ENCODE data around the gene MOCS1.

MOCS1 gene

GRCh38 chr6:39947611-39948068 lies 13.4 kb upstream of the MOCS1 start:
- DNase-seq, result no peak

GRCh38 chr6:39945626-39946025 lies 11.4 kb upstream of the MOCS1 start:
- DNase-seq, result no peak

- DNase-seq, result no peak
Observed at GRCh38 chr6:39942903-39943580, 8.8 kb upstream of the MOCS1 start.

GRCh38 chr6:39941820-39942219 lies 7.6 kb upstream of the MOCS1 start:
- DNase-seq, result no peak

DNA sequence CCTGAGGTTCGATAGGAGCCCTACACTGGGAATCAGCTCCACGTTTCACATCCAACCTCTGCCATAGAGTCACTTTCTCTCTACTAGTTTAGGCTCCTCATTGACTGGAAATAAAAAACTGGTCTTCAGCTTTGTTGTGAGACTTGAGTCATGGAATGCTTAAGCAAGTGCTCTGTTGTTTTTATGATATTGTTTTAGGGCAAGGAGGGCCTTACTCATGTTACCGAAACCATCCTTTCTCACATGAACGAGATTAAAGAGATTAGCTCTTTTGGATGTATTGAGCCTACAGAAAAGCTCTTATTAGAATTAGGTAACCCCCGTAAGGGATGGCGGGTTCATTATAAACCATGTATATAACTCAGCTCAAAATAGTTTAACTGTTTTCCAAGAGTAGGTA lies 6.9 kb upstream of the MOCS1 start:
- no peak for DNase-seq

GRCh38 chr6:39938773-39939654 lies 4.8 kb upstream of the MOCS1 start:
- DNase-seq, result no peak

GRCh38 chr6:39937686-39938333 lies 3.5 kb upstream of the MOCS1 start:
- DNase-seq, result no peak

DNA sequence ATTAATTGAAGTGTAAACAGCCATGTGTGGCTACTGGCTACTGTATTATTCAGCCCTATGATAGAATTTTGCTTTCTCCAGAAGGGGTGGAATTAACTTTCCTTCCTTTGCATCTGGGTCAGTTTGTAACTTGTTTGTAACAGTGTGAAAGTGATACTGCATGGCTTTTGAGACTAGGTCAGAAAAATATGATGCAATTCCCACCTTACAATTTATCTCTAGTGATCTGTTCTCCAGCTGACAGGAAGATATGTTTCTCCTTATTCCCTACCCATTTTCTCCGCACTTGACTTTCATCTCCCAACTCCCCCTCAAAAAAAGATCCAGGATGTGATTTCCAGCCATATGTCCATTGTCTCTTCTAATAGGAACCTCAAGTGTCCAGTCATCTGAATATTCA lies 2.6 kb upstream of the MOCS1 start:
- DNase-seq, result no peak

DNA sequence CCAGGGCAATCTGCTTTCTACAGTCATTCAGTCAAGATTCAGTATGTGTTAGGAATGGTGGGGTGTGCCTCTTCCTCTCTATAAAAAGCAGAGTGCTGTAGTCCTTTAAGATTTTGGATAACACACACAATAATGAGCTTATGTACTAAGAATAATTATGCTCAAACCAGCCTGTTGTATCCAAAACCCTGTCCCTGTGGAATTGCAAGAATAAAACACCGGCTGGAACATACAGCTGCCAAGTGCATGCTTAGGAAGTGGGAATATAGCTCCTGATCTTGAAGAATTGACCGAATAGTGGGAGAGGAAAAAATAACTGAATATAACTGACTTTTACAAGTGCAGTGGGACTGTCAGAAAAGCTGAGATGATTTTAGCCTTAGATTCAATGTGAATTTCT lies 979 bp upstream of the MOCS1 start:
- DNase-seq, result no peak

DNA sequence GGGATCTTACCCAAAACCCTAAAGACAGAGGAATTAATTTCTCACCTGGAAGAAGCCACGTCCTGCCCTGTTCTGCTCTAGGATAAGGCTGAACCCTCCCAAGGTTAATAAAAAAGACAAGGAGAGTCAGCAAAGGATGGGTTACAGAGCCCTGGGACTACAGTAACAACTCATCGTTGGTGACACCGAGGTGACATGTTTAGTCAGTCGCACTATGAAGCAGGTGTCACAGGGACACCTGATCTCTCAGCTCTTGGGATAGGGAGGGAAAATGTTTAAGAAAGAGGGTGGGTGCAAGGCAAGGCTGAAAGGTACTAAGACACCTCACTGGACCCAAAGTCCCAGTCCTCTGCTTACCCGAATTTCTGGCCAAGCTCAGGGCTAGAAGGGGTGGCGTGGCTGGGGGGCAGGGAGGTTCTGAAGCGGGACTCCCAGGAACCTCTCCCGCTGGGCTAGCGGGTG lies 562 bp downstream of the MOCS1 start:
- DNase-seq, result no peak

DNA sequence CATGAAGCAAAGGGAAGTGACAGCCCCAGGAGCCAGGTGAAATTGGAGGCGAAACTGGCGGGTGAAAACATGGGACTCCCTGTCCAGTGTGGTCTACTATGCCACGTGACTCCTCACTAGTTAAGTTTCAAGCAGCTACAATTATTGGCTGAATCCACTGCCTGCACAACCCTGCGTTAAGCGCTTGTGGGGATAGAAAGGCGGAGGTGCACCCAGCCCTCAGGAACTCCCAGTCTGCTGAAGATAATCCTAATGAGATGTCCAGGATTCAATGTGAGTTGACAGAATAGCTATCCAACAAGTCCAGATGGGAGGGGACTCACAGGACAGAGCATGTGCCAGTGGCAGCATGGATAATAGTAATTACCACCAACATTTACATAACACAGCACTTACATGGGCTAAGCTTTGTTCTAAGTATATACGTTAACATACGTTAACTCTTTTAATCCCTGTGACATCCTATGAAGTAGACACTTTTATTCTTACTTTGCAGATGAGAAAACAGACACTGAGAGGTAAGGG lies 1.8 kb downstream of the MOCS1 start:
- no peak for DNase-seq

DNA sequence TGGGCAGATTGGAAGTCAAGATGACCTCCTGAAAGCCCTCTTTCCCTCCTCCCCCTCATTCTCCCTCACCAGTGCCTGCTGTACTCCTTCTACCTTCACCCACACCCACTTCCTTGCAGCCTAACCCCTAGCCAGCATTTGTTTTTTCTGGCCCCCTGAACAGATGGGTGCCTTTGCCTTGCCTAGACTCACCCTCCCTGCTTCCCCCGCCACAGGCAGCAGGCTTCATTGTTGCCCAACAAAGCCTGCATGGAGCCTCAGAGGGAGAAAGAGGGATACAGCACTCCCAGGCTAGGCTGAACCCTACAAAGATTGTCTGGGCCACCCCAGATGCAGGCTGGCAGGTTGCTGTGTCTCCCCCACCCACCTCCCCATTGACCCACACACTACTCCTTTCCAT lies 2.7 kb downstream of the MOCS1 start:
- DNase-seq, result no peak

DNA sequence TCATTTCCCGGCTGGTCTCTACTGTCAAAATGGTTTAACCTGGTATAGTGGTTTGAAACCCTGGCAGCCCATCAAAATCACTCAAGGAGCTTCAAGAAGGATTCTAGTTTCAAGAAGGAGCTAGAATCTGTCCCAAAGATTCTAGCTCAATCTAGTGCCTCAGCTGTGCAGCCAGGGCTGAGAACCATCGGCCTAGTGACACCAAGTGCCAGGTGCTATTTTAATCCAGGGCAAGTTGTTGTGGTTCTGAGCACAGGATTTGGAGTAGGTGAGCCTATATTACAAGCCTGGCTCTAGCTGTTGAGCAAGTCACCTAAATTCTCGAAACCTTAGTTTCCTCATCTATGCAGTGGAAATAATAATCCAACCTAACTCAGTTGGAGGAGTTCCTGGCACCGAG lies 3.7 kb downstream of the MOCS1 start:
- no peak for DNase-seq

DNA sequence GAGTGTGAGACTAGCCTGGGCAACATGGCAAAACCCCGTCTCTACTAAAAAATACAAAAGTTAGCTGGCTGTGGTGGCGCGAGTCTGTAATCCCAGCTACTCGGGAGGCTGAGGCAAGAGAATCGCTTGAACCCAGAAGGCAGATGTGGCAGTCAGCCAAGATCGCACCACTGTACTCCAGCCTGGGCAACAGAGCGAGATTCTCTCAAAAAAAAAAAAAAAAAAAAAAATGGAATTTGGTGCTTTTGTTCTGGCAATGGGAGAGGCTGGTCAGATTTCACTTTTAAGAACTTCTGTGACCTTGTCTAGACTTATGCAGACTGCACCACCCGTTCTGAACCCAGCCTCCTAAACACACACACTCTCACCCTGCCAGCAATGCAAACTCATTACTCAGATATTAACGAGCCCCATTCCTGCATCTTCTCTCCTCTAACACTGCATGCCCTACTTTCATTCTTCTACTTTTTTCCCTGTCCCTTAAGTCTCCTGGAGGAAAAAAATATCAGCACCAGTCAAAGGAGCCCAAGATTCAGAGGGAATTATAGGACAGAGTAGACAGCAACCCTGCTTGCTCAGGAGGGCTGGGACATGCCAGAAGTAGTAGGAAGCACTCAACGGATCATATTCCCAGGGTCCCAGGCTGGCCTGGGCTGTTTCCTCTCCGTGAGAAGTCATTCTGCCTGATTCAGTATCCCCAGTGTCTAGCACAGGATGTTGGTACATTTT lies 4.4 kb downstream of the MOCS1 start:
- no peak for DNase-seq

DNA sequence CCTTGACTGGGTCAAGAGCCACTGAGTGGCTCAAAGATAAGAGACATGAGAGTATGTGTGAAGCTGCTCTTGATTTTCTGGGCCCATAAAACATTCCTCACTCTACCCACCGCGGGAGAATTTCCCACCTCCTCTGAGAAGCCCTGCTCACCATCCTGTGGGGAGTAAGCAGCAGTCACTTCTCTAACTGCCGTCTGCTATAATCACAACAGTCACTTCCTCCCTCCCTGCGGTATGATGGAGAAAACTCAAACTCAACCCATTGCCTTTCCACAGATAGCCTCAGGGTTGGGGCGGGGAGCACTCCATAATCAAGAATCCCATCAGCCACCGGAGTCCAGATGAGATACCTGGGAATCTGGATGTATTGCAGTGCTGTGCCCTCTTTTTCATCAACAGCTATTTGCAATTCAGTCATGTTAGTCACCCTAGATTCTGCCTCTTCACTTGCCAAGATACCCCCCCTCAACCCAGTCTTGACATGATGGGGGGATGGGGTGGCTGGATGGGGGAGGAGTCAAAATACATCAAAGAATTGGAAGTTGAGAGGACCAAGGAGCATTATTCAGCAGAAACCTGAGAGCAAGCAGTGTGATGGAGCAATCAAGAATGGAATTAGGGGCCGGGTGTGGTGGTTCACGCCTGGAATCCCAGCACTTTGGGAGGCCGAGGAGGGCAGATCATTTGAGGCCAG lies 5.1 kb downstream of the MOCS1 start:
- DNase-seq, result no peak

GRCh38 chr6:39927159-39927558 lies 7.1 kb downstream of the MOCS1 start:
- no peak for DNase-seq

DNA sequence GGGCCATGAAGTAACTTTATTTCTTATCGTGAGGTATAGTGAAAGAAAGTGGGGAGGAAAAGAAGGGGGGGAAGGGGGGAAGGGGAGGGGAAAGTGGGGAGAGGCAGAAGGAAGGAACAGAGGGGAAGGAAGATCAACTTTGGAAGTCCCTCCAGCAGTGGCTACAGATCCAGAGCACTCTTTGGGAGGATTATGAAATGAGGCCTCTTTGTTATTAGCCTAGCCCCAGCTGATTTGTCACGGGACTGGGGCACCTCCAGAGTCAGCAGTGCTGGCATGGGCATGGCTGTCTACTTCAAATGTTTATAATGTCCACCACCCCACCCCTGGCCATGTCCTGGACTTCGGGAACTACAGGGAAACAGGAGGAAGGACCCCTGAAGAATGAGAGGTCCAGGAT lies 7.6 kb downstream of the MOCS1 start:
- no peak for DNase-seq

DNA sequence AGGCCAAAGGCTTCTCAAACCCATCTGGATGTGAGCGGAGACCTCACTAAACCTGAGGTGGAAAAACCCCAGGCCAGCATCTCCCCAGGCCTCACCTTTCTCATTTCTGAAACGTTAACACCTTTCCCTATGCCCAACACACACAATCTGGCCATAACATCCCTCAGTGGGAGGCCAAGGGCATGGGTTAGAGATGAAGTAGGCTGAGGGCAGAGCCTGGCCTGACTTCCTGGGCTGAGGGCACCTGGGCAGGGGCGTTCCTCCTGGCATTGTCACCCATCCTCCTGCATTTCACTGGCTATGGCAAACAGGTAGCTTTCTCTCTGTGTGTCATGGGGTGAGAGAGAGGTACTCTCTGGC lies 8.4 kb downstream of the MOCS1 start:
- DNase-seq, result no peak

- DNase-seq, result no peak
Observed at GRCh38 chr6:39925191-39925930, 8.9 kb downstream of the MOCS1 start.

GRCh38 chr6:39924283-39924682 lies 10.0 kb downstream of the MOCS1 start:
- no peak for DNase-seq

DNA sequence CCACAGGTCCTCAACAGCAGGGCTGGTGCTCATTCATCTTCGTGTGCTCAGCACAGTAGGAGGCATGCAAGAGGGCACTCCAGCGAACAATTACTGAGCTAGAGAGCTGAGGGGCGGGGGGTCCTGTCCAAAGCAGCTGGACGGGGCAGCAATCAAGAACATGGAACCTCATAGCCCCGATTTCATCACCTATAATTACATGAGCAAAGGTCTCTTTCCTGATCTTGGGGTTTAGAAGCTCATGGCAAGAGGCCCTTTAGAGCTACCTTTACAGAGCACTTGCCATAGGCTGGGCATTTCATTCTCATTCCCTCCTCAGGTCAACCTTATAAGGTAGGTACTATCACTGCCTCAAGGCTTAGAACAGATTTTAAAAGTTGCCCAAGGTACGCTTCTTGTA lies 10.4 kb downstream of the MOCS1 start:
- no peak for DNase-seq

GRCh38 chr6:39923394-39923793 lies 10.9 kb downstream of the MOCS1 start:
- no peak for DNase-seq

Data from CD4-positive, alpha-beta T cell treated with Interleukin-1 beta for 1 hour (primary cell).